GM18951 (cell line): ENCODE measurements around the gene CDX1.

ENCODE experiments used
- POLR2A ChIP-seq: IDR thresholded peaks from 4 replicates; pipeline ENCODE4 v1.6.1; 2011; ENCODE audit warnings: mild to moderate bottlenecking; ENCODE audit not compliant: insufficient read length, insufficient read depth; ENCODE audit errors: extremely low read depth
- in situ Hi-C: fragments of 300-500 bp; cut with MboI; formaldehyde crosslinking; loops from one replicate; pipeline ENCODE4 v1.12.0; 2022; ENCODE audit warnings: low sequenced_read_pairs, mixed read lengths, inconsistent platforms; ENCODE audit not compliant: unreplicated experiment

Gene CDX1

DNA sequence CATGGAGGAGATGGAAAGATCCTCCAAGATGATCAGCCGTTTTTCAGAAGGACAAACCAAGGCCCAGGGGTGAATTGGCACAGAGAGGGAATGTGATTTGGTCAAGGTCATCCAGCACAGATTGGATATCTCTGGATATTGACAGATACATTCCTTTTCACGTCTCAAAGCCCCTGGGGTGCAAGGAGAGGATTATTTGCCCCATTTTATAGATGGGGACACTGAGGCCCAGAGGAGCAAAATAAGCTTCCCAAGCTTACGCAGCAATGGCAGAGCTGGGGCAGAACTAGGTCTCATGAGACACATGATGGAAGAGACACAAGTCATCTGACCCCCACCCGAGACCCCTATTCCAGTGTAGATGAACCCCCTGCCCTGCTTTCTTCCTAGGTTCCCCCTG lies 10.0 kb upstream of the CDX1 start:
- no peak for TF ChIP-seq POLR2A
- in situ Hi-C loops: no loop called here

DNA sequence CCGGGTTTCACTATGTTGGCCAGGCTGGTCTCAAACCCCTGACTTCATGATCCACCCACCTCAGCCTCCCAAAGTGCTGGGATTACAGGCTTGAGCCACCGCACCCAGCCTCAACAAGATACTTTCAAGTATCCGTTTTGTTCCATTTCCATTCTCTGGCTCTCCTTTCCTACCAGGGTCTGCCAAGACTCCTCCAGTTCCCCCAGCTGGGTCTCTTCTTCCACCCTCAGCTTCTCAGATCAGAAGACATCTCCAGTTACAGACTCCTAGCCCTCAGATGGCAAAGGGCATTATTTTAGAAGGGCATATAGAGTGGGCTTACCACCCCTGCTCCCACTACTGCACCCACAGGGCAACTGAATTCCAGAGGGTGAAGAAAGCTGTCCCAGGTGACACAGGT lies 9.4 kb upstream of the CDX1 start:
- in situ Hi-C loops: no loop called here
- TF ChIP-seq POLR2A: no peak

DNA sequence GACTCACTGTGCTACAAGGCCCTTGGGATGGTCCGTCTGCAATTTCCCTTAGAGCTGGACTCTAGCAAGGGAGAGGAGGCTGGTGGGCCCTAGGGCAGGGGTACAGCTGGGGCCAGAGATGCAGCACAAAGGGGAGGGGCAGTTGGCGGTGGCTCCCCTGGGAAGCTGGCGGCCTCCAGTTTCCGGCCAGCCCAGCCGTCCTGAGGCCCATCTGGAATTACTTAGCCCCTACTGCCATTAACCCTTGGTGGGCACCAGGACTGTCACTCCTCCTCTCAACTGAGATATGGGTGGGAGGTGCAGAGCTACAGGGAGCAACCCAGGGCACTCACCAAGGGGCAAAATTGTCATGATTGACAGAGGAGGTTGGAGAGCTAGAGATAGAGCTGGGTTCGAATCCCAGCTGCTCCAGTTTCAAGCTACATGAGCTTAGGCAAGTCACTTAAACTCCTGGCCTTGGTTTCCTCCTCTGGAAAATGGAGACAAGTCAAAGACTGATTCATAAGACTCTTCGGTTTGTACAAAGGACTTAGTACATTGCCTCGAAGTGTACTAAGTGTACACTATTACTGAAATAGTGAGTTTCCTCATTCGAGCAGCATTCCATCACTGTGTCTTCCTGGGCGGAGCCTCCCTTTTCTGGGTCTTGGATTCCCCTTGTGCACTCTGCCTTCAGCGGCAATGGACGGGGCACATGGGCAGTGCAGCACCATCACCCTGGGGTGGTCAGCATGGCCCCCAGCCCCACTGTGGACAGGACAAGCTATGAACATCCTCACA lies 8.2 kb upstream of the CDX1 start:
- TF ChIP-seq POLR2A: no peak
- in situ Hi-C loops: no loop called here

DNA sequence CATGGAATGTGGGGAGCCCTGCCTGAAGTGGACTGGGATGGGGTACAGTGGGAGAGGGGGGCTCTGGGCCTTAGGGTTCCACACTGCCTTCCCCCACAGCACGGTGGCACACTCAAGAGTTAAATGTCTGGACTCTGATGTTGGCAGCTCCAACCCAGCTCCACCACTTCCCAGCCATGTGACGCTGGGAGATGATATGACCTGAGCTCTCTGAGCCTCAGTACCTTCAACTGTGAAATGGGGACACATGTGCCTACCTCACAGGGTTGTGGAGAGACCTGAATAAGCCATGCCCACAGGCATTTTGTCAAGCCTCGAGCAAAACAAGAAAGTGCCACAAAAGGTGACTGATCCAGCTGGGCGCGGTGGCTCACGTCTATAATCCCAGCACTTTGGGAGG lies 7.5 kb upstream of the CDX1 start:
- TF ChIP-seq POLR2A: no peak
- in situ Hi-C loops: no loop called here

DNA sequence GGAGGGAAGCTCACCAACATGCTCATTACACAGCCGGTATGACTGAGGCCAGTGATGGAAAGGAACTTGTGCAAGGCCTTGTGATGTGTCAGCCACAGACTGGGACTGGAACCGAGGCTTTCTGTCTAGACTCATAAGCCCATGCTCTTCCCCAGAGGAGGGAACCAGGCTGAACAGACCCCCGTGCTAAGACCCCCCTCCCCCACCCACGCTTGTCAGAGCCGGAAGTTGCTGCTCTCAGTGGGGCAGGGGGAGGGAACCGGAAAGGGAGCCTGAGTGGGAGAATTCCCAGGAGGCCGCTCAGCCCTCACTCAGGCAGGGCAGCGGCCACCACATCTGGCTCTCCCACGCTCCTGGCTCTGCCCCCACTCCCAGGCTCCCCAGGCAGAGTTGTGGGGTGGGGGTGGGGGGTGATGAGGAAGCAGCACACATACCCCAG lies 6.8 kb upstream of the CDX1 start:
- in situ Hi-C loops: no loop called here

DNA sequence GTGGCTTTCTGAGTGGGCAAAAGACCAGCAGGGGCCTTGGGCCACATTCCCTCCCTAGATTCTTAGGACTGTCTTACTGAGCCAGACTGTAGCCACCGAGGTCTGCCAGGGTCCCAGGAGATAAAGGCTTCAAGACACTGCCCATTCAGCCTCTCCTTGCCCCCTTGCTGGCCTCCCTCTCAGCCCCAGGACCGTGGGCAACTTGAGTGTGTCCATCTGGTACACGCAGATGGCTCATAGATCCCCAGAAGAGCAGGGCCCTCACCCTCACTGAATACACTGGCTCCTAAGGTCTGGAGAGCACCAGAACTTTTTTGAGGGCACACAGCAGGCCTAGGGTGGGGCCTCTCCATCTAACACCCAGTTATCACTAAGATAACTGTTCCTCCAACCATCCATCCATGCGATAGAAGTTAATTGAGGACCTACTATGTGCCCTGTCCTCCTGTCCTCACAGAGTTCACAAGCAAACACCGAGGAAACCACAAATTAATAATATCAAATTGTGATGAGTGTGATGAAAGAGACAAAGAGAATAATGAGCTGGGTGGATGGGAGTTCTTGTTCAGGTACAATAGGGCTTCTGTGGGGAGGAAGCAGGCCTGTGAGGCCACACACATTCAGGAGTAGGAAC lies 6.0 kb upstream of the CDX1 start:
- in situ Hi-C loops: no loop called here
- no peak for TF ChIP-seq POLR2A

More for the DNA sequence above, 6.8 kb upstream of the CDX1 start:
- no peak for TF ChIP-seq POLR2A

DNA sequence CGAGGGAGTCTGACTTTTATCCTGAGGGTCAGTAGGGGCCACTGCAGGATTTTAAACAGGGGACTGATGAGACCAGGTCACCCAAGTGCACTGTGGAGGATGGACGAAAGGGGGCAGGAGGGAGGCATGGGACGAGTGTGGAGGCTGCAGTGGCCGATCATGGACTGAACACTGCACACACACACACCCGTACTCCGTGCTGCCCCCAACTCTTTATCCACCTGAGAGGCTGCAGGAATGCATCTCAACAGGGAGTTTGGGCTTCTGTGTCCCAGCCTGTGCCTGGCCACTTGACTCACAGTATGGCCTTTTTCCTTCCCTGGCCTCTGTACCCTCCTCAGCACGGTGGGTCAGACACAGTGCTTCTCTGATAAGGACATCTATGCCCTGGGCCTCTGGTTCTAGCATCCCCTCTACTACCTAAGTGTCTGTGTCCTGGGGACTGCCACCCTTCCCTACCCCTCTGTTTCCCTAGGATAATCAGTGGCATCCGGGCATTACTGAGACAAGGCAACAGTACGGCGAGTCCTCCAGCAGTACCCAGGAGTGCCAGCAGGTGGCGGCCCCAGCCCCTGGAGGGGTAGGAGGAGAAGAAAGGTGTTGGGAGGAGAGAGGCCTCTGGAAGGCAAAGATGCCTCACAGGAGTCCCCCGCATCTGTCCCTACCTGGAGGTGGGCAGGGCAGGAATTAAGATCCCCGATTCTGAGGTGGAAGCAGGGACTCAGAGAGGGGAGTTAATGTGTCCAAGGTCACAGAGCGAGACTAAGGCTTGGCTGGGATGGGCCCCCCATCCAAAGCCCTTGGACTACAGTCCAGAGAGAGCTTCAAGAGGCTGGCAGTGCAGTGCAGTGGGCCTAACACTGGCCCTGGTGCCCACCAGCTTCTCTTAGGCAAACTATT lies 5.1 kb upstream of the CDX1 start:
- in situ Hi-C loops: no loop called here
- no peak for TF ChIP-seq POLR2A

DNA sequence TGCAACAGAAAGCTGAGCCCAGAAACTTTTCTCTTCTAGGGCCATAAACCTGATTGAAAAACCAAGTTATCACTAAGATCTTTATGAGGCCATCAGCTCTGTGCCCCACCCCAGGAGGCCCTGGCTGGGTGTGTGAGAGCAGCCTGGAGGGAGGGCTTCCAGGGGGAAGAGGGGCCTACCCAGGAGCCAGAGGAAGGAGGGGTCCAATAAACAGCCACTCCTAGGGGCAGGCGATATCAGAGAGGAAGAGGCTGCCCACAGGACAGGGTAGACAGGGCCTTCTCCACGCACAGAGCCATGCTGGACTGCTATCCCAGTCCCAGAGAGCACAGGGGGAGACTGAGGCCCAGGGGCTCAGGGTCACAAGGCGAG lies 4.5 kb upstream of the CDX1 start:
- in situ Hi-C loops: no loop called here
- TF ChIP-seq POLR2A: no peak

DNA sequence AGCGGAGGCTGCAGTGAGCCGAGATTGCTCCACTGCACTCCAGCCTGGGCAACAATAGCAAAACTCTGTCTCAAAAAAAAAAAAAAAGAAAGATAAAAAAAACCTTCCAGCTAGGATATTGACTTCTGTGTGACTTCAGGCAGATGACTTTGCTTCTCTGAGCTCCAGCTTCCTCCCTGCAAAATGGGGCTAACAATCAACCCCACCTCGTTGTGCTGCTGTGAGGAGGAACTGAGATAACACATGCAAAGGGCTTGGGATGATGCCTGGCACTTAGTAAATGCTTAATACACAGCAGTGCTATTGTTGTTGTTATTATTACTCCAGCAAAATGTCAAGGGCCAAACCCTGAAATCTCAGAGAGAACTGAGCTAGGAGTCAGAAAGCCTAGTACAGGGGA lies 3.5 kb upstream of the CDX1 start:
- in situ Hi-C loops: no loop called here
- TF ChIP-seq POLR2A: no peak

DNA sequence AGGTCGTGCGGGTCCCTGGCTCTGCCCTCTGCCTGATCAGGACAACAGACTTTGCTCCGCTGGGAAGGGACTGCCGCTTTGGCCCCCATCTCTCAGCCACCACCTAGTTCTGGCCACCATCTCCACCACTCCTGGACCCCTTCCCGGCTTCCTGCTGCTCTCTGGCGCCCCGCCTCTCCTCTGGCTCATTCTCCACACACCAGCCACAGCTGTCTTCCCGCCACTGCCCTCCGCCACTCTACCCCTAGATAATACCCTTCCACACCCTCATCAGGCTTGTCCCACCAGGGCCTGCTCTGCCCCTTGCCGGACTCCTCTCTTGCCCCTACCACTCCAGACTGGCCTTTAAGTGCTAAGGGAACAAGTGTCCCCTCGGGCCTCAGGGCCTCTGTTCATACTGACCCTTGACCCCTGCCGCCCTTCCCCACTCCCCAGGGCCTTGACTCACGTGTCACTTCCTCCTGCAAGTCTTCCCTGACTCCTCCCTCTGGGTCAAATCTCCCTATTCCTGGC lies 3.0 kb upstream of the CDX1 start:
- in situ Hi-C loops: no loop called here
- TF ChIP-seq POLR2A: no peak

DNA sequence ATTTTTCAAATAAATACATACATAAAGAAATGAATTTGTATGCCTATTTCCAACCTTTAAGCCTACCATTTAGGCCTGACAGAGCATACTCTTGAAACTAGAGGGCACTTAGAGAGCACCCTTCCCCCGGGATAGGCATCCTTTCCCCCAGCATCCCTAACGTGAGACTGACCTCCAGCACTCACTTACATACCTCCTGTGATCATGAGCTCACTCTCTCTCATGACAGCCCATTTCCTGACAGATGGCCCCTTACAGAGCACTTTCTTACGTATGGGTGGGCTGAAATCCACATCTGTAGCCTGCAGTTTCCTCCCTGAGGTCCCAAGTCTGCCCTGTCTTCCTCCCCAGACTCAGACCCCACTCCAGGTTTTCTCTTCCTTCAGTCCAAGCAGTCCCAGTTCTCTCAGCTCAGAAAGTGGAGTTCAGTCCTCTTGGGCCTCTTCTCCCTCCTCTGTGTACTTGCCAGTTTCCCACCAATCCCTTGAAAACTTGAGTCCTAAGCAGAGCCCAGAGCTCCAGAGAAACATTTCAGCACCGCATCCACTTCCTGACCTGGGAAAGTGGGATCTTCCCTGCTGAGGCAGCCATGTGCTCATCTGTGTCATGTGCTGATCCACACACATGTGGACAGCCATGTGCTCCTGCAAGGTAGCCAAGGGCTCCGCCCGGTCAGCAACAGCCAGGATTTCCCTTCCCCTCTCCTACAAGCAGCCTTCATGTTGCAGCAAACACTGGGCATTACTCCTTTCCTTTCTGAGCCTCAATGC lies 2.2 kb upstream of the CDX1 start:
- in situ Hi-C loops: no loop called here
- no peak for TF ChIP-seq POLR2A

DNA sequence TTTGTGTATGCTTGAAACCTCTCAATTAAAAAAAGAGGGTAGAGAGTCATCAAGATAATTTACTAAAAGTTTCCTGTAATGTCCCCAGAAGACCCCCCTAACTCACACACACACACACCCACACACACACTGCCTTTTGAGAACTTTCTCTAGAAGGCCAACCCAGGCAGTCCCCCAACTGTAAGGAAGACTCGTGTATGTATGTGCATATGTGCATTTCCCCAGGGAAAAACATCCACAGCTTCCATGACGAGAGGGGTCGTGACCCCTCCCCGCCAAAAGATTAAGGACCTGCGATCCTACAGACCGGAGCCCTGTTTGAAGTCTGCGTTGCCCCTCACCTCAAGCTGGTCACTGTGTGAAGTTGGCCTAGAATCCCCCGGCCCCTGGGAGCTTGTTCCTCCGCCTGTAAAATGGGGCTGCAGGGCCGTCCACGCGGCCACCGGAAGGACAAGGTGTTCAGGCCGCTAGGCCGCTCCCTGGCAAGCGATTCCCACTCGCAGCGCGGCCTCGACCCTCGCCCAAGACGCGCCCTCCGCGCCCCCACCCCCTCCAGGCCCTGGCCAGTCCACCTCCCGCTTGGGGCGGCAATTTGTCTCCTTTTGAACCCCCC lies 435 bp upstream of the CDX1 start:
- TF ChIP-seq POLR2A: no peak
- in situ Hi-C loops: no loop called here
